Measurements from ENCODE around the gene MRTO4. TPM values are rescaled to one million over a fixed set of nuclear protein-coding genes. Genes with fewer than 3 reads are reported as not detected.
"Not testable (repeated sequence)": the region's sequence is repeated elsewhere in the genome, so short reads cannot be mapped to it uniquely, and the experiment has no call there.

The MRTO4 gene
- polyA plus RNA-seq, 3 donors, result 4.9 to 8.7 (median 8.4) TPM

GRCh38 chr1:19255288-19255687, 3.7 kb downstream of the MRTO4 start:
- peaks cover 41 to 58% of the 10 kb centered on the region in 2 donors for H3K36me3 ChIP-seq (replicated peaks in 1 of 2; ENCODE audit: control insufficient read depth in 1 of 2, insufficient read depth in 2 of 2, low read length in 2 of 2)
- no peaks in the 10 kb centered on the region for H3K9me3 Mint-ChIP-seq
- peaks cover 24% of the 10 kb centered on the region for H3K4me1 Mint-ChIP-seq
- no peak overlapping the region for H2AFZ ChIP-seq (ENCODE audit: insufficient read depth, low read depth, low read length, poor library complexity, severe bottlenecking)
- peaks cover 47 to 56% of the 10 kb centered on the region in 2 donors for H3K36me3 Mint-ChIP-seq
- 100% methylated on average over 1 of the region's 4 CpGs for WGBS (ENCODE audit: insufficient coverage)
- H3K27ac ChIP-seq (ENCODE audit: low read depth in 1 of 2, low read length in 2 of 2), result no peak overlapping the region
- H3K4me2 ChIP-seq (replicated peaks; ENCODE audit: extremely low read depth, low read length, poor library complexity, severe bottlenecking), result no peak overlapping the region
- no peak overlapping the region for H3K4me3 Mint-ChIP-seq
- TF ChIP-seq CTCF (IDR thresholded peaks at IDR 0.05), result no peak
- no peaks in the 10 kb centered on the region for H3K9me3 ChIP-seq (replicated peaks in 1 of 2; ENCODE audit: control insufficient read depth in 1 of 2, insufficient read depth in 1 of 2, low read length in 2 of 2)
- DNase-seq, result no peak
- peaks cover 0 to 2% (median 0%) of the 10 kb centered on the region in 3 donors for H3K27me3 Mint-ChIP-seq (ENCODE audit: low read depth in 3 of 3)
- H3K27me3 ChIP-seq (ENCODE audit: control insufficient read depth in 2 of 2, insufficient read depth in 2 of 2, low read length in 2 of 2), result no peaks in the 10 kb centered on the region
- peaks cover 20 to 30% of the 10 kb centered on the region in 2 donors for H3K4me1 ChIP-seq (ENCODE audit: control insufficient read depth in 1 of 2, insufficient read depth in 2 of 2, low read length in 2 of 2)
- intact Hi-C loops (cut with micrococcal nuclease), result no loop called here
- H3K79me2 ChIP-seq (ENCODE audit: insufficient read depth, low read length), result peaks cover 43% of the 10 kb centered on the region
- H3K9ac ChIP-seq (ENCODE audit: insufficient read depth, low read length, poor library complexity, severe bottlenecking), result no peak overlapping the region
- H3K4me3 ChIP-seq (replicated peaks in 1 of 3; ENCODE audit: low read depth in 2 of 3, low read length in 3 of 3), result no peak overlapping the region
- H3K27ac Mint-ChIP-seq, result peak overlapping the region in 1 of 7 donors; percentile 27
- no peaks in the 10 kb centered on the region for H4K20me1 ChIP-seq (ENCODE audit: insufficient read depth, low read length)

- H3K79me2 ChIP-seq (ENCODE audit: insufficient read depth, low read length), result peaks cover 33% of the 10 kb centered on the region
- peaks cover 19% of the 10 kb centered on the region for H3K4me1 Mint-ChIP-seq
- WGBS (ENCODE audit: insufficient coverage), result 100% methylated on average over 3 of the region's 5 CpGs
Measured at GRCh38 chr1:19256301-19256700, 4.7 kb downstream of the MRTO4 start.

More at GRCh38 chr1:19256301-19256700, 4.7 kb downstream of the MRTO4 start:
- DNase-seq; H3K27me3 ChIP-seq (ENCODE audit: control insufficient read depth in 2 of 2, insufficient read depth in 2 of 2, low read length in 2 of 2); H3K4me2 ChIP-seq (replicated peaks; ENCODE audit: extremely low read depth, low read length, poor library complexity, severe bottlenecking); H3K9ac ChIP-seq (ENCODE audit: insufficient read depth, low read length, poor library complexity, severe bottlenecking); H3K4me3 Mint-ChIP-seq; H3K27ac ChIP-seq (ENCODE audit: low read depth in 1 of 2, low read length in 2 of 2); H3K9me3 Mint-ChIP-seq; H3K27me3 Mint-ChIP-seq (ENCODE audit: low read depth in 3 of 3); H3K9me3 ChIP-seq (replicated peaks in 1 of 2; ENCODE audit: control insufficient read depth in 1 of 2, insufficient read depth in 1 of 2, low read length in 2 of 2); H2AFZ ChIP-seq (ENCODE audit: insufficient read depth, low read depth, low read length, poor library complexity, severe bottlenecking); H3K4me3 ChIP-seq (replicated peaks in 1 of 3; ENCODE audit: low read depth in 2 of 3, low read length in 3 of 3); intact Hi-C loops (cut with micrococcal nuclease); H4K20me1 ChIP-seq (ENCODE audit: insufficient read depth, low read length): not testable (repeated sequence)
- Histone ChIP-seq H3K36me3 (replicated peaks in 1 of 2; ENCODE audit: control insufficient read depth in 1 of 2, insufficient read depth in 2 of 2, low read length in 2 of 2) (peaks cover 48 to 65% of the 10 kb centered on the region in 2 donors), H3K4me1 (ENCODE audit: control insufficient read depth in 1 of 2, insufficient read depth in 2 of 2, low read length in 2 of 2) (peaks cover 12 to 21% of the 10 kb centered on the region in 2 donors)
- peak overlapping the region in 1 of 7 donors; percentile 59 for H3K27ac Mint-ChIP-seq
- H3K36me3 Mint-ChIP-seq, result peaks cover 48 to 61% of the 10 kb centered on the region in 2 donors

All from CD14-positive monocyte (primary cell).